Measurements from ENCODE around the gene CSTPP1. TPM values are rescaled to one million over a fixed set of nuclear protein-coding genes. Genes with fewer than 3 reads are reported as not detected.

Gene CSTPP1
- total RNA-seq, 3 donors from 2014 or later (not counting 1 experiment from before 2014, with no cell fraction given), result 16.2 to 17.8 (median 16.9) TPM

- no peak for ATAC-seq
- no peak for DNase-seq
- no peak for TF ChIP-seq CTCF (IDR thresholded peaks at IDR 0.05)
- Histone ChIP-seq H3K4me3 (ENCODE audit: low read length) (no peak overlapping the region), H3K27ac (ENCODE audit: low read length) (no peak overlapping the region), H3K9me3 (ENCODE audit: control insufficient read depth, insufficient read depth, low read length) (no peaks in the 10 kb centered on the region), H3K27me3 (ENCODE audit: control insufficient read depth, insufficient read depth, low read length) (no peaks in the 10 kb centered on the region), H3K4me1 (ENCODE audit: control insufficient read depth, insufficient read depth, low read length) (no peaks in the 10 kb centered on the region), H3K36me3 (ENCODE audit: control insufficient read depth, insufficient read depth, low read length) (peaks cover 40% of the 10 kb centered on the region)
- Mint-ChIP-seq H3K4me1 (no peaks in the 10 kb centered on the region), H3K27me3 (ENCODE audit: low read depth in 2 of 2) (no peaks in the 10 kb centered on the region), H3K27ac (no peak overlapping the region), H3K4me3 (no peak overlapping the region), H3K36me3 (no peaks in the 10 kb centered on the region), H3K9me3 (no peaks in the 10 kb centered on the region)
- 82% methylated on average over 3 of the region's 3 CpGs for WGBS (ENCODE audit: insufficient coverage)
- intact Hi-C loops (cut with micrococcal nuclease), result no loop called here
Measured at GRCh38 chr11:47163193-47163592, 226.6 kb downstream of the CSTPP1 start.

- Mint-ChIP-seq H3K27me3 (ENCODE audit: low read depth in 2 of 2) (no peaks in the 10 kb centered on the region), H3K4me1 (no peaks in the 10 kb centered on the region), H3K27ac (no peak overlapping the region), H3K9me3 (no peaks in the 10 kb centered on the region), H3K4me3 (no peak overlapping the region), H3K36me3 (no peaks in the 10 kb centered on the region)
- Histone ChIP-seq H3K36me3 (ENCODE audit: control insufficient read depth, insufficient read depth, low read length) (peaks cover 47% of the 10 kb centered on the region), H3K27me3 (ENCODE audit: control insufficient read depth, insufficient read depth, low read length) (no peaks in the 10 kb centered on the region), H3K27ac (ENCODE audit: low read length) (no peak overlapping the region), H3K4me1 (ENCODE audit: control insufficient read depth, insufficient read depth, low read length) (no peaks in the 10 kb centered on the region), H3K9me3 (ENCODE audit: control insufficient read depth, insufficient read depth, low read length) (no peaks in the 10 kb centered on the region), H3K4me3 (ENCODE audit: low read length) (no peak overlapping the region)
- DNase-seq (no peak), ATAC-seq (no peak)
- intact Hi-C loops (cut with micrococcal nuclease), result no loop called here
- no peak for TF ChIP-seq CTCF (IDR thresholded peaks at IDR 0.05)
- WGBS (ENCODE audit: insufficient coverage), result 97% methylated on average over 15 of the region's 15 CpGs
Measured at GRCh38 chr11:47163898-47164297, 227.3 kb downstream of the CSTPP1 start.

GRCh38 chr11:47164321-47164720, 227.8 kb downstream of the CSTPP1 start:
- H3K4me3 Mint-ChIP-seq, result no peak overlapping the region
- Histone ChIP-seq H3K36me3 (ENCODE audit: control insufficient read depth, insufficient read depth, low read length) (peaks cover 47% of the 10 kb centered on the region), H3K27ac (ENCODE audit: low read length) (no peak overlapping the region), H3K4me3 (ENCODE audit: low read length) (no peak overlapping the region), H3K27me3 (ENCODE audit: control insufficient read depth, insufficient read depth, low read length) (no peaks in the 10 kb centered on the region), H3K9me3 (ENCODE audit: control insufficient read depth, insufficient read depth, low read length) (no peaks in the 10 kb centered on the region), H3K4me1 (ENCODE audit: control insufficient read depth, insufficient read depth, low read length) (no peaks in the 10 kb centered on the region)
- H3K27ac Mint-ChIP-seq, result no peak overlapping the region
- H3K4me1 Mint-ChIP-seq, result no peaks in the 10 kb centered on the region
- no peaks in the 10 kb centered on the region for H3K27me3 Mint-ChIP-seq (ENCODE audit: low read depth in 2 of 2)
- ATAC-seq (no peak), DNase-seq (no peak)
- 91% methylated on average over 4 of the region's 4 CpGs for WGBS (ENCODE audit: insufficient coverage)
- intact Hi-C loops (cut with micrococcal nuclease), result no loop called here
- TF ChIP-seq CTCF (IDR thresholded peaks at IDR 0.05), result no peak
- H3K36me3 Mint-ChIP-seq, result no peaks in the 10 kb centered on the region
- H3K9me3 Mint-ChIP-seq, result no peaks in the 10 kb centered on the region

- H3K9me3 Mint-ChIP-seq, result no peaks in the 10 kb centered on the region
- no peaks in the 10 kb centered on the region for H3K27me3 Mint-ChIP-seq (ENCODE audit: low read depth in 2 of 2)
- Histone ChIP-seq H3K27me3 (ENCODE audit: control insufficient read depth, insufficient read depth, low read length) (no peaks in the 10 kb centered on the region), H3K27ac (ENCODE audit: low read length) (no peak overlapping the region), H3K4me1 (ENCODE audit: control insufficient read depth, insufficient read depth, low read length) (no peaks in the 10 kb centered on the region), H3K9me3 (ENCODE audit: control insufficient read depth, insufficient read depth, low read length) (no peaks in the 10 kb centered on the region), H3K4me3 (ENCODE audit: low read length) (no peak overlapping the region), H3K36me3 (ENCODE audit: control insufficient read depth, insufficient read depth, low read length) (peaks cover 51% of the 10 kb centered on the region)
- 98% methylated on average over 16 of the region's 16 CpGs for WGBS (ENCODE audit: insufficient coverage)
- H3K4me1 Mint-ChIP-seq, result no peaks in the 10 kb centered on the region
- DNase-seq (no peak), ATAC-seq (no peak)
- no peaks in the 10 kb centered on the region for H3K36me3 Mint-ChIP-seq
- intact Hi-C loops (cut with micrococcal nuclease), result no loop called here
- no peak overlapping the region for H3K27ac Mint-ChIP-seq
- no peak overlapping the region for H3K4me3 Mint-ChIP-seq
- TF ChIP-seq CTCF (IDR thresholded peaks at IDR 0.05), result no peak
Measured at GRCh38 chr11:47165253-47165840, 228.8 kb downstream of the CSTPP1 start.
